HEK293 (cell line): ENCODE results near the gene TMC3.

Source experiments
- CTCF ChIA-PET: fragments of 350-600 bp; formaldehyde crosslinking; extraction: SDS; loops from one replicate; lab custom pipeline; 2021; ENCODE audit warnings: antibody characterized with exemption; lab: Yijun Ruan, JAX
- POLR2A ChIA-PET: fragments of 300-600 bp; formaldehyde crosslinking; extraction: SDS; loops from one replicate; lab custom pipeline; 2020; ENCODE audit warnings: antibody characterized with exemption, inconsistent platforms; lab: Yijun Ruan, JAX
- H3K27ac ChIP-seq: fragments of 200-500 bp; sonication (Bioruptor generic); 2 replicates; pipeline ENCODE4 v1.5.1; 2014; ENCODE audit warnings: low read depth, low read length, control low read depth, inconsistent platforms; ENCODE audit errors: extremely low read depth
- H3K36me3 ChIP-seq, 2 experiments: fragments of 200-500 bp in 1 of 2; sonication (Bioruptor generic) in 1 of 2; 1 replicate in 1 of 2; 2 replicates in 1 of 2; pipeline ENCODE4 v1.5.1; 2014 to 2017; ENCODE audit warnings: inconsistent platforms in 2 of 2, low read length in 2 of 2; ENCODE audit not compliant: control insufficient read depth in 2 of 2, insufficient read depth in 1 of 2
- H3K4me1 ChIP-seq: fragments of 200-500 bp; sonication (Bioruptor generic); 2 replicates; pipeline ENCODE4 v1.5.1; 2014; ENCODE audit warnings: mild to moderate bottlenecking, low read length, inconsistent platforms; ENCODE audit not compliant: control insufficient read depth, insufficient read depth
- H3K4me3 ChIP-seq: 2 replicates; pipeline ENCODE4 v1.5.1; 2011; ENCODE audit warnings: low read depth, mild to moderate bottlenecking, control low read depth, low read length, moderate library complexity
- H3K9me3 ChIP-seq: fragments of 200-500 bp; sonication (Bioruptor generic); 2 replicates; pipeline ENCODE4 v1.5.1; 2014; ENCODE audit warnings: low read depth, low read length, inconsistent platforms; ENCODE audit not compliant: control insufficient read depth, insufficient read depth
- BCL6B ChIP-seq: fragments of 450-650 bp; formaldehyde crosslinking; IDR thresholded peaks from 2 replicates; pipeline ENCODE4 v1.5.1; 2017; ENCODE audit warnings: missing biosample characterization, missing genetic modification characterization
- EGR2 ChIP-seq: fragments of 450-650 bp; formaldehyde crosslinking; IDR thresholded peaks from 2 replicates; pipeline ENCODE4 v1.5.1; 2016; ENCODE audit warnings: low read depth, missing biosample characterization, missing genetic modification characterization
- GLIS1 ChIP-seq: fragments of 450-650 bp; formaldehyde crosslinking; IDR thresholded peaks from 2 replicates; pipeline ENCODE4 v1.5.1; 2016; ENCODE audit warnings: missing biosample characterization, missing genetic modification characterization
- KLF1 ChIP-seq: fragments of 450-650 bp; formaldehyde crosslinking; IDR thresholded peaks from 2 replicates; pipeline ENCODE4 v1.5.1; 2016; ENCODE audit warnings: missing biosample characterization, missing genetic modification characterization
- KLF8 ChIP-seq: fragments of 450-650 bp; formaldehyde crosslinking; IDR thresholded peaks from 2 replicates; pipeline ENCODE4 v1.5.1; 2016; ENCODE audit warnings: missing biosample characterization, missing genetic modification characterization
- PRDM4 ChIP-seq: fragments of 450-650 bp; formaldehyde crosslinking; IDR thresholded peaks from 2 replicates; pipeline ENCODE4 v1.5.1; 2017; ENCODE audit warnings: missing biosample characterization, missing genetic modification characterization
- SALL2 ChIP-seq: fragments of 450-650 bp; formaldehyde crosslinking; IDR thresholded peaks from 2 replicates; pipeline ENCODE4 v1.5.0; 2017; ENCODE audit warnings: missing biosample characterization, mild to moderate bottlenecking, missing genetic modification characterization, borderline replicate concordance
- SP2 ChIP-seq: fragments of 450-650 bp; formaldehyde crosslinking; IDR thresholded peaks from 2 replicates; pipeline ENCODE4 v1.5.1; 2016; ENCODE audit warnings: missing biosample characterization, missing genetic modification characterization
- ZBTB21 ChIP-seq: fragments of 450-650 bp; formaldehyde crosslinking; IDR thresholded peaks from 2 replicates; pipeline ENCODE4 v1.5.1; 2017; ENCODE audit warnings: missing biosample characterization, missing genetic modification characterization
- ZFP69B ChIP-seq: fragments of 450-650 bp; formaldehyde crosslinking; IDR thresholded peaks from 2 replicates; pipeline ENCODE4 v1.5.1; 2016; ENCODE audit warnings: missing biosample characterization, missing genetic modification characterization
- ZNF114 ChIP-seq: fragments of 450-650 bp; formaldehyde crosslinking; IDR thresholded peaks from 2 replicates; pipeline ENCODE4 v1.5.0; 2017; ENCODE audit warnings: missing biosample characterization, missing genetic modification characterization
- ZNF354C ChIP-seq: fragments of 450-650 bp; formaldehyde crosslinking; IDR thresholded peaks from 2 replicates; pipeline ENCODE4 v1.5.1; 2016; ENCODE audit warnings: missing biosample characterization, missing genetic modification characterization, low read depth, borderline replicate concordance
- ZNF426 ChIP-seq: fragments of 450-650 bp; formaldehyde crosslinking; IDR thresholded peaks from 2 replicates; pipeline ENCODE4 v1.5.1; 2017; ENCODE audit warnings: missing biosample characterization, missing genetic modification characterization, mild to moderate bottlenecking, inconsistent platforms, moderate library complexity
- ZNF473 ChIP-seq: fragments of 450-650 bp; formaldehyde crosslinking; IDR thresholded peaks from 2 replicates; pipeline ENCODE4 v1.5.1; 2017; ENCODE audit warnings: missing biosample characterization, missing genetic modification characterization
- ZNF555 ChIP-seq: fragments of 450-650 bp; formaldehyde crosslinking; conservative IDR thresholded peaks from 2 replicates; pipeline ENCODE4 v1.5.1; 2017; ENCODE audit warnings: missing biosample characterization, mild to moderate bottlenecking, missing genetic modification characterization, inconsistent platforms
- ZNF623 ChIP-seq: fragments of 450-650 bp; formaldehyde crosslinking; IDR thresholded peaks from 2 replicates; pipeline ENCODE4 v1.5.1; 2016; ENCODE audit warnings: missing biosample characterization, missing genetic modification characterization
- ZNF629 ChIP-seq: fragments of 450-650 bp; formaldehyde crosslinking; IDR thresholded peaks from 2 replicates; pipeline ENCODE4 v1.5.1; 2017; ENCODE audit warnings: missing biosample characterization, missing genetic modification characterization
- ZNF704 ChIP-seq: fragments of 450-650 bp; formaldehyde crosslinking; IDR thresholded peaks from 2 replicates; pipeline ENCODE4 v1.5.1; 2016; ENCODE audit warnings: missing biosample characterization, missing genetic modification characterization
- ZNF777 ChIP-seq: fragments of 450-650 bp; formaldehyde crosslinking; IDR thresholded peaks from 2 replicates; pipeline ENCODE4 v1.5.1; 2017; ENCODE audit warnings: missing biosample characterization, missing genetic modification characterization, borderline replicate concordance
- ZSCAN23 ChIP-seq: fragments of 450-650 bp; formaldehyde crosslinking; IDR thresholded peaks from 2 replicates; pipeline ENCODE4 v1.5.1; 2016; ENCODE audit warnings: missing biosample characterization, missing genetic modification characterization
- TF ChIP-seq, protein P1 (sequence below): fragments of 450-650 bp; formaldehyde crosslinking; IDR thresholded peaks from 2 replicates; pipeline ENCODE4 v1.5.1; 2016; ENCODE audit warnings: missing biosample characterization, missing genetic modification characterization
- TF ChIP-seq, protein P2 (sequence below): fragments of 450-650 bp; formaldehyde crosslinking; IDR thresholded peaks from 2 replicates; pipeline ENCODE4 v1.5.1; 2016; ENCODE audit warnings: missing biosample characterization, missing genetic modification characterization

The TMC3 gene

GRCh38 chr15:81317642-81318017, 56.4 kb downstream of the TMC3 start:
- no peak for TF ChIP-seq ZNF555 (tag by site-specific recombination)
- TF ChIP-seq ZBTB21 (tag by site-specific recombination) = no peak
- TF ChIP-seq ZNF629 (tag by site-specific recombination) = no peak
- TF ChIP-seq BCL6B = no peak
- TF ChIP-seq ZNF473 = no peak
- TF ChIP-seq KLF8 (tag by site-specific recombination) = no peak
- TF ChIP-seq PRDM4 (tag by site-specific recombination) = no peak
- TF ChIP-seq ZNF777 = no peak
- TF ChIP-seq, all 188 proteins: peak for 0
- Histone ChIP-seq H3K9me3 (no peaks in the 10 kb centered on the region), H3K27ac (no peak overlapping the region), H3K4me1 (no peaks in the 10 kb centered on the region), H3K36me3 (peaks cover 10 to 52% of the 10 kb centered on the region in 2 experiments; a peak in 2 of 3 replicates), H3K4me3 (no peak overlapping the region)
- CTCF ChIA-PET = interaction anchor here (0.7 kb wide), 1 partner anchor 9 kb away, joined by 3 read pairs; no protein-coding TSS in a partner anchor
- POLR2A ChIA-PET = no interaction called here

GRCh38 chr15:81316267-81316666, 57.7 kb downstream of the TMC3 start:
- CTCF ChIA-PET = no interaction called here
- no peak overlapping the region for H3K4me3 ChIP-seq
- H3K4me1 ChIP-seq = no peaks in the 10 kb centered on the region
- POLR2A ChIA-PET = no interaction called here
- H3K36me3 ChIP-seq = peaks cover 8 to 64% of the 10 kb centered on the region in 2 experiments; a peak in 2 of 3 replicates
- H3K9me3 ChIP-seq = no peaks in the 10 kb centered on the region
- no peak overlapping the region for H3K27ac ChIP-seq
- no peak for TF ChIP-seq SALL2 (tag by site-specific recombination)
- TF ChIP-seq KLF1 (tag by site-specific recombination) = no peak
- TF ChIP-seq ZNF354C = no peak
- TF ChIP-seq, protein P1, sequence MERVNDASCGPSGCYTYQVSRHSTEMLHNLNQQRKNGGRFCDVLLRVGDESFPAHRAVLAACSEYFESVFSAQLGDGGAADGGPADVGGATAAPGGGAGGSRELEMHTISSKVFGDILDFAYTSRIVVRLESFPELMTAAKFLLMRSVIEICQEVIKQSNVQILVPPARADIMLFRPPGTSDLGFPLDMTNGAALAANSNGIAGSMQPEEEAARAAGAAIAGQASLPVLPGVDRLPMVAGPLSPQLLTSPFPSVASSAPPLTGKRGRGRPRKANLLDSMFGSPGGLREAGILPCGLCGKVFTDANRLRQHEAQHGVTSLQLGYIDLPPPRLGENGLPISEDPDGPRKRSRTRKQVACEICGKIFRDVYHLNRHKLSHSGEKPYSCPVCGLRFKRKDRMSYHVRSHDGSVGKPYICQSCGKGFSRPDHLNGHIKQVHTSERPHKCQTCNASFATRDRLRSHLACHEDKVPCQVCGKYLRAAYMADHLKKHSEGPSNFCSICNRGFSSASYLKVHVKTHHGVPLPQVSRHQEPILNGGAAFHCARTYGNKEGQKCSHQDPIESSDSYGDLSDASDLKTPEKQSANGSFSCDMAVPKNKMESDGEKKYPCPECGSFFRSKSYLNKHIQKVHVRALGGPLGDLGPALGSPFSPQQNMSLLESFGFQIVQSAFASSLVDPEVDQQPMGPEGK (tag by site-specific recombination) = no peak
- TF ChIP-seq ZNF704 (tag by site-specific recombination) = no peak

GRCh38 chr15:81315452-81316175, 58.4 kb downstream of the TMC3 start:
- Histone ChIP-seq H3K9me3 (no peaks in the 10 kb centered on the region), H3K4me3 (no peak overlapping the region), H3K36me3 (peaks cover 6 to 62% of the 10 kb centered on the region in 2 experiments; a peak in 2 of 3 replicates), H3K4me1 (no peaks in the 10 kb centered on the region), H3K27ac (no peak overlapping the region)
- ChIA-PET CTCF (no interaction called here), POLR2A (interaction anchor here (1.2 kb wide), 1 partner anchor 19 kb away, joined by 3 read pairs; no protein-coding TSS in a partner anchor)
- TF ChIP-seq SP2 (tag by site-specific recombination) = no peak
- no peak for TF ChIP-seq GLIS1 (tag by site-specific recombination)
- no peak for TF ChIP-seq ZFP69B
- TF ChIP-seq, protein P2, sequence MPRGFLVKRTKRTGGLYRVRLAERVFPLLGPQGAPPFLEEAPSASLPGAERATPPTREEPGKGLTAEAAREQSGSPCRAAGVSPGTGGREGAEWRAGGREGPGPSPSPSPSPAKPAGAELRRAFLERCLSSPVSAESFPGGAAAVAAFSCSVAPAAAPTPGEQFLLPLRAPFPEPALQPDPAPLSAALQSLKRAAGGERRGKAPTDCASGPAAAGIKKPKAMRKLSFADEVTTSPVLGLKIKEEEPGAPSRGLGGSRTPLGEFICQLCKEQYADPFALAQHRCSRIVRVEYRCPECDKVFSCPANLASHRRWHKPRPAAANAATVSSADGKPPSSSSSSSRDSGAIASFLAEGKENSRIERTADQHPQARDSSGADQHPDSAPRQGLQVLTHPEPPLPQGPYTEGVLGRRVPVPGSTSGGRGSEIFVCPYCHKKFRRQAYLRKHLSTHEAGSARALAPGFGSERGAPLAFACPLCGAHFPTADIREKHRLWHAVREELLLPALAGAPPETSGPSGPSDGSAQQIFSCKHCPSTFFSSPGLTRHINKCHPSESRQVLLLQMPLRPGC (tag by site-specific recombination) = no peak
- TF ChIP-seq ZSCAN23 = no peak
- no peak for TF ChIP-seq ZNF114
- no peak for TF ChIP-seq ZNF623 (tag by site-specific recombination)
- TF ChIP-seq ZNF426 (tag by site-specific recombination) = no peak
- TF ChIP-seq EGR2 (tag by site-specific recombination) = no peak
